ENCODE data around the gene TRPV2.

The TRPV2 gene

GRCh38 chr17:16455997-16456741 lies 40.8 kb downstream of the TRPV2 start:
- no peak for DNase-seq (ENCODE audit: low read depth)

- DNase-seq (ENCODE audit: low read depth): no peak
These were observed 41.5 kb downstream of the TRPV2 start for GRCh38 chr17:16456742-16457316.

GRCh38 chr17:16459271-16459670 lies 43.9 kb downstream of the TRPV2 start:
- DNase-seq (ENCODE audit: low read depth): no peak

GRCh38 chr17:16459855-16460550 lies 44.6 kb downstream of the TRPV2 start:
- no peak for DNase-seq (ENCODE audit: low read depth)

- DNase-seq (ENCODE audit: low read depth): no peak
These were observed 45.6 kb downstream of the TRPV2 start for GRCh38 chr17:16460796-16461605.

GRCh38 chr17:16461606-16461866 lies 46.2 kb downstream of the TRPV2 start:
- DNase-seq (ENCODE audit: low read depth): no peak

GRCh38 chr17:16462070-16462864 lies 46.9 kb downstream of the TRPV2 start:
- no peak for DNase-seq (ENCODE audit: low read depth)

- DNase-seq (ENCODE audit: low read depth): no peak
These were observed 48.3 kb downstream of the TRPV2 start for GRCh38 chr17:16463358-16464302.

- DNase-seq (ENCODE audit: low read depth): no peak
These were observed 49.1 kb downstream of the TRPV2 start for GRCh38 chr17:16464303-16465051.

GRCh38 chr17:16465052-16465312 lies 49.6 kb downstream of the TRPV2 start:
- DNase-seq (ENCODE audit: low read depth): no peak

GRCh38 chr17:16465861-16466338 lies 50.5 kb downstream of the TRPV2 start:
- no peak for DNase-seq (ENCODE audit: low read depth)

GRCh38 chr17:16466407-16466806 lies 51.0 kb downstream of the TRPV2 start:
- DNase-seq (ENCODE audit: low read depth): no peak

- no peak for DNase-seq (ENCODE audit: low read depth)
These were observed 51.7 kb downstream of the TRPV2 start for GRCh38 chr17:16467044-16467443.

- no peak for DNase-seq (ENCODE audit: low read depth)
These were observed 52.5 kb downstream of the TRPV2 start for GRCh38 chr17:16467886-16468285.

- no peak for DNase-seq (ENCODE audit: low read depth)
These were observed 53.1 kb downstream of the TRPV2 start for GRCh38 chr17:16468428-16468992.

- DNase-seq (ENCODE audit: low read depth): no peak
These were observed 54.9 kb downstream of the TRPV2 start for GRCh38 chr17:16470265-16470664.

GRCh38 chr17:16471295-16471694 lies 55.9 kb downstream of the TRPV2 start:
- no peak for DNase-seq (ENCODE audit: low read depth)

GRCh38 chr17:16472539-16472938 lies 57.2 kb downstream of the TRPV2 start:
- no peak for DNase-seq (ENCODE audit: low read depth)

GRCh38 chr17:16473044-16474011 lies 58.0 kb downstream of the TRPV2 start:
- no peak for DNase-seq (ENCODE audit: low read depth)

All from activated T-cell treated with anti-CD3 and anti-CD28 coated beads for 48 hours (primary cell).